WERI-Rb-1 (cell line): ENCODE results near the gene TM4SF18.
"Not testable (repeated sequence)": the region's sequence is repeated elsewhere in the genome, so short reads cannot be mapped to it uniquely, and the experiment has no call there.

Experiments
- DNase-seq: peaks from one replicate; pipeline ENCODE4 v3.0.0-alpha.2; 2020
- H3K27ac ChIP-seq: fragments of 250-450 bp; sonication (Bioruptor Pico); 2 replicates; pipeline ENCODE4 v1.5.1; 2020; ENCODE audit warnings: mild to moderate bottlenecking, moderate library complexity
- H3K27me3 ChIP-seq: fragments of 250-450 bp; sonication (Bioruptor Pico); 2 replicates; pipeline ENCODE4 v1.5.1; 2021; ENCODE audit warnings: mild to moderate bottlenecking, low read depth, moderate library complexity; ENCODE audit not compliant: insufficient read depth, severe bottlenecking
- H3K36me3 ChIP-seq: fragments of 250-450 bp; sonication (Bioruptor Pico); 2 replicates; pipeline ENCODE4 v1.5.1; 2020; ENCODE audit warnings: mild to moderate bottlenecking, moderate library complexity
- H3K4me3 ChIP-seq: 2 replicates; pipeline ENCODE4 v1.5.1; 2011; ENCODE audit warnings: low read depth, mild to moderate bottlenecking, control low read depth, low read length
- H3K9me3 ChIP-seq: fragments of 250-450 bp; sonication (Bioruptor Pico); 2 replicates; pipeline ENCODE4 v1.5.1; 2021; ENCODE audit warnings: mild to moderate bottlenecking, moderate library complexity; ENCODE audit not compliant: severe bottlenecking
- CTCF ChIP-seq: IDR thresholded peaks from 2 replicates; pipeline ENCODE4 v1.5.1; 2011; ENCODE audit warnings: low read depth, mild to moderate bottlenecking, control low read depth, inconsistent platforms, low read length

Gene TM4SF18

GRCh38 chr3:149333176-149333859, at the start of gene TM4SF18:
Gene TM4SF18, minus strand, starts transcription at chr3:149333636. Its CDS starts 254 bp downstream, at chr3:149333382.
- H3K4me3 ChIP-seq = no peak within 1 kb of the TSS
- peaks cover 2% of the 10 kb centered on the region for H3K9me3 ChIP-seq
- H3K36me3 ChIP-seq = no peaks in the 10 kb centered on the region
- no peak for TF ChIP-seq CTCF
- H3K27me3 ChIP-seq = no peaks in the 10 kb centered on the region
- no peak within 1 kb of the TSS for H3K27ac ChIP-seq
- no peak for DNase-seq

GRCh38 chr3:149382518-149382917, 49.1 kb upstream of the TM4SF18 start:
- peaks cover 2% of the 10 kb centered on the region for H3K9me3 ChIP-seq
- TF ChIP-seq CTCF = no peak
- no peaks in the 10 kb centered on the region for H3K36me3 ChIP-seq
- no peak for DNase-seq
- H3K27me3 ChIP-seq = no peaks in the 10 kb centered on the region
- H3K27ac ChIP-seq = no peak overlapping the region
- no peak overlapping the region for H3K4me3 ChIP-seq

- no peak overlapping the region for H3K27ac ChIP-seq
- DNase-seq = no peak
- H3K27me3 ChIP-seq = no peaks in the 10 kb centered on the region
- H3K4me3 ChIP-seq = no peak overlapping the region
- no peak for TF ChIP-seq CTCF
- peaks cover 2% of the 10 kb centered on the region for H3K9me3 ChIP-seq
- no peaks in the 10 kb centered on the region for H3K36me3 ChIP-seq
Measured at GRCh38 chr3:149382101-149382467, 48.6 kb upstream of the TM4SF18 start.

GRCh38 chr3:149381173-149382100, 48.0 kb upstream of the TM4SF18 start:
- no peaks in the 10 kb centered on the region for H3K27me3 ChIP-seq
- no peak overlapping the region for H3K27ac ChIP-seq
- H3K4me3 ChIP-seq = no peak overlapping the region
- H3K36me3 ChIP-seq = no peaks in the 10 kb centered on the region
- no peak for DNase-seq
- TF ChIP-seq CTCF = no peak
- H3K9me3 ChIP-seq = peaks cover 2% of the 10 kb centered on the region

GRCh38 chr3:149380220-149380619, 46.8 kb upstream of the TM4SF18 start:
- H3K27me3 ChIP-seq, DNase-seq, H3K4me3 ChIP-seq, H3K9me3 ChIP-seq, H3K27ac ChIP-seq, H3K36me3 ChIP-seq: not testable (repeated sequence)
